Fibroblast of skin of right quadriceps (primary cell): ENCODE measurements around the gene SKA3.
"Not testable (repeated sequence)": the region's sequence is repeated elsewhere in the genome, so short reads cannot be mapped to it uniquely, and the experiment has no call there.

Experiments used
- DNase-seq: peaks from one replicate; pipeline ENCODE4 v3.0.0-alpha.2; 2013

Gene SKA3

DNA sequence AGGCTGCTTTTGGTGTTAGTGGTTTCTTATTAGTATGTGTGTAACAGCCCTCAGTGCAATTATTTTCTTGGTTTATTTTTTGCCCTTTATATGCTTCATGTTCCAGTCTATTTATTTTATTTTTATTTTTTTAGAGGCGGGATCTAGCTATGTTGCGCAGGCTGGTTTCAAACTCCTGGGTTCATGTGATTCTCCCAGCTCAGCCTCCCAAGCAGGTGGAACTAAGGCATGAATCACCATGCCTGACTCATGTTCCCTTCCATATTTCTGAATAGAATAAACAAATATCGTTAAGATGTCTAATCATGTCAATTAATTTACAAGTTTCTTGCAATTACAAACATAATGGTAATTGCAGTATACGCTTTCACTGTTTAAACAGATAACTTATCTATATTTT, 11.7 kb downstream of the SKA3 start:
- no peak for DNase-seq

DNA sequence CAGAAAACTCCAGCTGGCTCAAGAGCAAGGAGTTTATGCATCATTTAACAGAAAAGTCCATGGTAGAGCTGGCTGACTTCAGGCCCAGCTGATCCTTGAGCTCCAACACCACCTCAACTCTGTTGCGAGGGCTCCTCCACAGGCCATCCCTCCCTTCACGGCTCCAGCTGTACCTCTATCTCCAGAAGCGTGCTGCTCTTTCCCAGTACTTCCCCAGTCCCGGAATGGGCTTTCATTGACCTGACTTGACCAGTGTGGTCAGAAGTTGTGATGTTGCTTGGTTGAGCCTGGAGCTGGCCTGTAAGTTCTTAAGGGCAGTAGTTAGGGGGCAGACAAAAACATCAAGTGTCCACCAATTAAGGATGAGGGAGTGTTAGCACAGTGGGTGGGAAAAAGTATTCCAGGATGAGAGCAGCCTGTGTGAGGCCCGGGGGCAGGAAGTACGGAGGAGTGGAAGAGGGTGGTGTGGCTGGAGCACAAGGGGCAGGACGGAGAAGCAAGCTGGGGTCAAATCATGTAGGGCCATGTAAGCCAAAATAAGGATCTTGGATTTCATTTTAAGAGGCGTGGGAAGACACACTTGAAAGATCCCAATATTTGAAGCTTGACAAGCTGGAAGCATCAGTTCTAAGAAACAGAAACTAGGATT, 24.0 kb downstream of the SKA3 start:
- DNase-seq: no peak

DNA sequence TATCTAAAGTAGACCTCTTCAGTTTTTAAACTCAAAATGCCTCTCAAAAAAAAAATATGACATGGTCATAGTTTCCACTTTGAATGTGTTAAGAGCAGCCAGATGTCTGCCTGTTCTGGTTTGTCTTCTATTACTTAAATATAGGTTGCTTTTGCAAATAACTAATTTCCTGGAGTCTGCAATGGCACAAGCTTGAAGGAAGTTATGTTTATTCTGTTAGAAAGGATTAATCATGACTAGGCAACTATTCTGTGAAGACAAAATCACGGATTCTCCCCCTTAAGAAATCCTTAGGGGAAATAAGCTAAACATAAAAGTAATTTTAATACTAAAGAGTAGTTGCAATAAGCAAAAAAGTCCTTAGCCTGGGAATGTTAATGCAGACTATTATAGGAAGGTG, 26.3 kb downstream of the SKA3 start:
- no peak for DNase-seq

DNA sequence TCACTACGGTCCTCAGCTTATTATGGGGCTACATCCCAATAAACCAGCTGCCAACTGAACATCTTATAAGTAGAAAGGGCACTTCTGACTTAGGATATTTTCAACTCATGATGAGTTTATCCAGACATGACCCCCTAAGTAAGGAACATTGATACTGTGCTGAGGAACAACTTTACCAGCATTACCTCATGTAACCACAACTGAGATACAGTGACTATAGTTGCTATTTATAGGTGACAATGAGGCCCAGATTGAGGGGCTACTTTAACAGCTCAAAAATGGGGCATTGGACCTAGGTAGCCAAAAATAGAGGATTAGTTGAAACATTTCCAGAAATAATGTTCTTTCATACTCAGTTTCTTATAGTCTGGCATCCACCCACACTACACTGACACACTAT, 26.8 kb downstream of the SKA3 start:
- peak; percentile 17 for DNase-seq

DNA sequence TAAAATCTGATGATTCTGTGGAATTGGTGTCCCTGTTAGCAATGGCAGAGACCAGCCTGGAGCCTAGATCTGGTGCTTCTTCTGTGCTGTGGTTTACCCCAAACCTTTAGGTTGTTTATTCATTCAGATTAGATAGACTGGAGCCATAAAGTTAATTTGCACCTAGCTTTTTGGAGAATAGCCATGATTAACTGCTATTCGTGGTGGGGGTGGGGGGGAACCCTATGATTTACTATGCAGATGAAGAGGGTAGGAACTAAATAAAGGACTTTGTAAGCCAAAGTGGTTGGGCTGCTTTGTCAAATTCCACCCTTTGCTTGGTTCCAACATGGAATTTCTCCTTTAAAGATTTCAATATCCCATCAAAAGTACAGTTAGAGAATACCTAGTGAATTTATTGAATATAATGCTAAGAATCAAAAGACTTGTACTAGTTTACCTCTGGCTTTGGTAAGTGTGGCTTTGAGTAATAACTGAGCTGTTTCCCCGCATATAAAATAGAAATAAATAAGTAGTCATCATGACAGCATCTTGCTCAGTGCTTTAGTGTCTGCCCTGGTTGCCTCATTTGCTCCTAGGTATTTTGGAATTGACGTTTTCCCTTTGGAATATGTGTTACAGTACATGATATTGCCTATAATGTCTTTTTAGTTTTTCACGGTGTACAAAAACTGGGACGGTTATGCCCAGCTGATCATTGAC, 27.6 kb downstream of the SKA3 start:
- no peak for DNase-seq

DNA sequence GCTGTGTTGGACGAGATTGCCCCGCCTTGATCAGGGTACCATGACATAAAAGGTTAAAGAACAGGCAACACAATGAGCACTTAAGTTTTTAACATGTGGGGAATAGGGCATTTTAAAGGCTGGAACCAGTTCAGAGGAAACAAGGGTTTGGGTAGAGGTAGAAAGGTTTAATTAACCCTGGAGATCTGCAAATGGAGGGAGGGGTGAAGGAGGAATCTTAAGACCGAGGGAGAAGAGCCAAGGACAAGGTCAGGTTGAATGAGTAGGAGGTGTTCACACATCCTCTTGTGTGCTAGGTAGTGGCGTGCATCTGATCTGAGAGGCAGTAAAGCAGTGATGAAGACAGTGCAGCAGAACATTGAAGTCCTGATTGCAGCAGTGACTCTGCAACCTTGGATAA, 28.5 kb downstream of the SKA3 start:
- no peak for DNase-seq

DNA sequence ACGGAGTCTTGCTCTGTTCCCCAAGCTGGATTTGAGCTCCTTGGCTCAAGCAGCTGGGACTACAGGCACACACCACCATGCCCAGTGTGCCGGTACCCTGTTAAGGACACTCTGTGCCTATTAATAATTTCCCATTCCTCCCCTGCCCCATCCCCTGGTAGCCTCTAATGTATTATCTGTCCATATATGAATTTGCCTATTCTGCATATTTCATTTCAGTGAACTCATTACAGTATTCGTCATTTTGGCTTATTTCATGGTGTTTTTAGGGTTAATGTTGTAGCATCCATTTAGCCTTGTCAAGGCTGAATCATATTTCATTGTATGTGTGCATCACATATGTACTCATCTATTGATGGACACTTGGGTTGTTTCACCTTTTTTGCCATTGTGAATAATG, 33.6 kb downstream of the SKA3 start:
- DNase-seq: no peak

DNA sequence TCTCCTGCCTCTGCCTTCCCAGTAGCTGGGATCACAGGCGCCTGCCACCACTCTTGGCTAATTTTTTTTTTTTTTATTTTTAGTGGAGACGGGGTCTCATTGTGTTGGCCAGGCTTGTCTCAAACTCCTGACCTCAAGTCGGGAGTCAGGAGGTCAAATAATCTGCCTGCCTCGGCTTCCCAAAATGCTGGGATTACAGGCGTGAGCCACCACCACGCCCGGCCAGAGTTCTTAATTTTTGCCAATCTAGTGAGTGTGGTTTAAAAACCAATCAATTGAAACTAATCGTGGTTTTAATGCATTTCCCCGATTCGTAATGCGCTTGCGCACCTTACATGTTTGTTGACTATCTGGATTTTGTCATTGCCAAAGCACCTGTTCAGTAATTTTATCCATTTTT, 37.0 kb downstream of the SKA3 start:
- no peak for DNase-seq

DNA sequence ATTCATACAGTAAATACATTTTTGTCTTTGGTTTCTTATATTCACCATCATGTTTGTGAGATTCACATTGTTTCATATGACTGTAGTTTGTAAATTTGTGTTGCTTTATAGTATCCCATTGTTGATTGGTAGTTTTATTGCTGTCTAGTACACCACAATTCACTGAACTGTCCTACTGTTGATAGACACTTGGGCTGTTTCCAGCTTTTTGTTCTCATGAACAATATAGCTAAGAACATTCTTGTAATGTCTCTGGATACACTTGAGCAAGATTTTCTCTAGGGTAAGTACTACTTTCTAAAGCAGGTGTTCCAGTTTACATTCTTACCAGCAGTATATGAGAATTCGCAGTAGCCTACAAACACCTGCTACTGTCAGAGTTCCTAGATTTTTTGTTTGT, 37.8 kb downstream of the SKA3 start:
- DNase-seq: no peak

DNA sequence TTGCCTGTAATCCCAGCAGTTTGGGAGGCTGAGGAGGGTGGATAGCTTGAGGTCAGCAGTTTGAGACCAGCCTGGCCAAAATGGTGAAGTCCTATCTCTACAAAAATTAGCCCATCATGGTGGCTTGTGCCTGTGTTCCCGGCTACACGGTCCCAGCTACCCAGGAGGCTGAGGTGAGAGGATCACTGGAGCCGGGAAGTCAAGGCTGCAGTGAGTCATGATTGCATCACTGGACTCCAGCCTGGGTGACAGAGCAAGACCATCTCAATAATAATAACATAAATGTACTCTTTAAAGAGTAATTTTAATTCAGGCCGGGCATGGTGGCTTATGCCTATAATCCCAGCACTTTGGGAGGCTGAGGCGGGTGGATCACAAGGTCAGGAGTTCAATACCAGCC, 38.7 kb downstream of the SKA3 start:
- DNase-seq: peak; percentile 34

DNA sequence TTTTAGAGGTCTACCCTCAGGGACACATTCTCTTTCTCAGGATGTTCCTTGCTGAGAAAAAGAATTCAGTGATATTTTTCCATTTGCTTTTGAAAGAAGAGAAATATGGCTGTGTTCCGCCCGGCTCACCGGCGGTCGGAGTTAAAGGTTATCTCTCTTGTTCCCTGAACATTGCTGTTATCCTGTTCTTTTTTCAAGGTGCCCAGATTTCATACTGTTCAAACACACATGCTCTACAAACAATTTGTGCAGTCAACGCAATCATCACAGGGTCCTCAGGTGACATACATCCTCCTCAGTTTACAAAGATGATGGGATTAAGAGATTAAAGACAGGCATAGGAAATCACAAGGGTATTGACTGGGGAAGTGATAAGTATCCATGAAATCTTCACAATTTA, 40.5 kb downstream of the SKA3 start:
- DNase-seq: not testable (repeated sequence)

DNA sequence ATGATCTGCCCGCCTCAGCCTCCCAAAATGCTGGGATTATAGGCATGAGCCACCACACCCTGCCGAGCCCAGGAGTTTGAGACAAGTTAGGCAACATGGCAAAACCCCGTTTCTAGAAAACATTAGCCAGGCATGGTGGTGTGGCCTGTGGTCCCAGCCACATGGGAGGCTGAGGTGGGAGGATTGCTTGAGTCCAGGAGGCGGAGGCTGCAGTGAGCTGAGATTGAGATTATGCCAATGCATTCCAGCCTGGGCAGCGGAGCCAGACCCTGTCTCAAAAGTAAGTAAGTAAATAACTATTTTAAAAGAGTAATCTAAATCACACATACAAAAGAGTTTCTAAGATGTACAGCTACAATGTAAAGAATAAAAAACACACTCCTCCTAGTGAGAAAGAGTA, 41.9 kb downstream of the SKA3 start:
- no peak for DNase-seq

DNA sequence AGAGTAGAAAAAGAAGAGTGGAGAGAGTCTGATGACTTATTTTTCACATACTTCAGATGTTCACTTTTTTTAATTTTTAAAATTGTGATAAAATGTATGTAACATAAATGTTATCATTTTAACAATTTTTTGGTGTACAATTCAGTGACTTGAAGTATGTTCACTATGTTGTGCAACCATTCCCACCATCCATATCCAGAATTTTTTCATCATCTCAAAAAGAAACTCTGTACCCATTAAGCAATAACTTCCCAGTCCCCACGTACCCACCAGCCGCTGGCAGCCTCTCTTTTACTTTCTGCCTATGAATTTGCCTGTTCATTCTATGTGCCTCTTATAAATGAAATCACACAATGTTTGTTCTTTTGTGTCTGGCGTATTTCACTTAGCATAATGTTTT, 43.3 kb downstream of the SKA3 start:
- no peak for DNase-seq

DNA sequence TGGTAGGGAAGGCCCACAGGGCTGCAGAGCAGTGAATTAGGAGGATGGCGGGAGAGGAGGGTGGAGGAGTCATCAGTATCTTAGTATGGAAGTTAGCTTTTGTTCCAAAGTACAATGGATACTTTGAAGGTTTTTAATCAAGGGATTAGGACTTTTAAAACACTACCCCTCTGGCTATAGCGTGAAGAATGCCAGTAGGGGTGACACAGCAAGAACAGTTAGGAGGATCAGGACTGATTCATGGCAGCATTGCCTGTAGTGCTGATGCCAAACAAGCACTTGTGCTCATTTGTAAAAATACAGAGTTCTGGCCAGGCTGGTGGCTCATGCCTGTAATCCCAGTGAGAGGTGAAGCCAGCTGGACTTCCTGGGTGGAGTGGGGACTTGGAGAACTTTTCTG, 46.2 kb downstream of the SKA3 start:
- DNase-seq: no peak

DNA sequence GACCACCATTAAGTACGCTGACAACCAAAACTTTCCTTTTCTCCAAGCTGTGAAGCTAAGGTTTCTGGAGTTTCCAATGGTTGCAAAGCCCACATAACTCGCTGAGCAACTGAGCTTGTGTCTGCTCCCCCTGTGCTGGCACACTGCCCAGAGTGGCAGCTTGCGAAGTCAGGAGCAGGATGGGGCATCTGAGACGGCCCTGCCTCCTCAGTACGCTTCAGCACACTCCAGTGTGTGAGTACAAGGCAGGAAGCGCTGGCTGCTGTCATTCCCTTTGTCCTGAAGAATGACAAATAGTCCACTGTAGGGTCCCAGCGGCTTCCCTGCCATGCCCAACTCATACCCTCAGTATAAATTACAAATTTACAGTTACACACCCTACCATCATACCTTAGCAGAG, 51.5 kb downstream of the SKA3 start:
- DNase-seq: peak; percentile 73

DNA sequence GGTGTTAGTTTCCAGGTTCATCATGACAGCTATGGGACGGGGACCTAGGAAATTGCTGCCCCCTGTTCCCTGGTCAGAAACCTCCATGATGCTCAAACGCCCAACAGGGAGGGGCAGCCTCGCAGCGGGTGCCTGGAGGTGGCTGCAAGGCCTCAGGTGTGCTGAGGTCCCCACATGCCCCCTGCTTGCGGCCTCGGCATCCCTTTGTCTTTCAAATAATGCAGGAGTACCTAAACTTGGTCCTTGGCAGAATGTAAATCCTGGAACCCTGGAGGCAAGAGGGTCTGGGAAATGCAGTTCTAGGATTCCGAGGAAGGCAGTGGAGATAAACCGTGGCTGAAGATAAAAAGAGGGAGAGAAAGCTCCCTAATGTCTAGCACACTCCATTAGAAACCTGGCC, 52.4 kb downstream of the SKA3 start:
- no peak for DNase-seq

DNA sequence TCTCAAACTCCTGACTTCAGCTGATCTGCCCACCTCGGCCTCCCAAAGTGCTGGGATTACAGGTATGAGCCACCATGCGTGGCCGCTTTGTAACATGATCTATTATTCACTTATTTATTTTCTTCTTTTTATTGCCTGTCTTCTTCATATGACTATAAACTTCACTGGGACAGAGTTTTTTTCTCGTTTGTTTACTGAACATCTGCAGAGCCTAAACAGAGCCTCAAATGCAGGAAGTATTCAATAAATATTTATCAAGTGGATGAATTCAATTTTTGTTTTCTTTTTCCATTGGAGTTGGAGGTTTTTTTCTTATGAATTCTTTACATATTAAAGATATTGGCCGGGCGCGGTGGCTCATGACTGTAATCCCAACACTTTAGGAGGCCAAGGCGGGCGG, 54.7 kb downstream of the SKA3 start:
- DNase-seq: no peak

DNA sequence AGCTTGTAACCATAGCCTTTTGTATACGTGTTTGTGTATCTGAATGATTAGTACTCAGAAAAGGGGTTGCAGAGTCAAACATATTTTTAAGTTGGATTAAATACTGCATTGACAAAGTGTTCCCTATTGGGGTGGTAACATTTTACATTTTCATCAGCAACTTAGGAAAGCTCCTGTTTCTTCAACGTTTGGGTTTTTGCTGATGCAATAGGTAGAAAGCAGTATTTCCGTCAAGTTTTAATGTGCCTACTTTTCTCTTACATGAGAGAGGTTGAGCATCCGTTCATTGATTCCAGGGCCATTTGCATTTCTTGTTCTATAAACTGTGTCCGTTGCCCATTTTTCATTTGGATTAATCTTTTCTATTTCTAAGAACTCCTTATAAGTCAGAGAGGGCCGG, 56.2 kb downstream of the SKA3 start:
- no peak for DNase-seq

DNA sequence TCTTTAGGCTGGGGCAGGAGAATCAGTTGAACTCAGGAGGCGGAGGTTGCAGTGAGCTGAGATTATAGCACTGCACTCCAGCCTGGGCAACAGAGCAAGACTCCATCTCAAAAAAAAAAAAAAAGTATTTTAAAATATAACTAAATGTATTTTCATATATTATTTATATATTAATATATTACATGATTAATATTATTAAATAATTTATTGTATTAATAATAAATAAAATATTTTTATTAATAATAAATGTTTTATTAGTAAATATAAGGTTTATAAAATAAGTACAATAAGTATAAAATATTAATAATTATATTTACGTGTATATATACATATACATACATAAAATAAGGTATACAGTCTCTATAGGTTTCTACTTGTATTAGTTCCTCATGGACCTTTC, 56.8 kb downstream of the SKA3 start:
- no peak for DNase-seq

DNA sequence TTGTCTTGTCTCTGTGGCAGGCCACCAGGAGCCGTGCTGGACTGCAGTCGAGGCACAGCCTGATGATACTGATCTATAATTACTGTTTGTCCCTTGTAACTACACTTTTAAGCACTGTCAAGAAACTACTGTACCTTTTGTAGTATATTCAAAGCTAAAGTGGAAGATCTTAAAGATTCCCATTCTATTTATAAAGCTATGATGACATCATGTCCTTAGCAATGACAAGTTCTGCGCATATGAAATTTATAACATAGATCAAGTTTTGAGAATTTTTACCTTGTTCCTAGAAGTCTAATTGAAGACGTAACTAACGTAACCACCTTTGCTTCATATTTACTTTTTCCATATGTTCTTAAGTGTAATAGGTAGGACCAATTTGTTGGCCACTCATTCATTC, 58.2 kb downstream of the SKA3 start:
- DNase-seq: no peak

DNA sequence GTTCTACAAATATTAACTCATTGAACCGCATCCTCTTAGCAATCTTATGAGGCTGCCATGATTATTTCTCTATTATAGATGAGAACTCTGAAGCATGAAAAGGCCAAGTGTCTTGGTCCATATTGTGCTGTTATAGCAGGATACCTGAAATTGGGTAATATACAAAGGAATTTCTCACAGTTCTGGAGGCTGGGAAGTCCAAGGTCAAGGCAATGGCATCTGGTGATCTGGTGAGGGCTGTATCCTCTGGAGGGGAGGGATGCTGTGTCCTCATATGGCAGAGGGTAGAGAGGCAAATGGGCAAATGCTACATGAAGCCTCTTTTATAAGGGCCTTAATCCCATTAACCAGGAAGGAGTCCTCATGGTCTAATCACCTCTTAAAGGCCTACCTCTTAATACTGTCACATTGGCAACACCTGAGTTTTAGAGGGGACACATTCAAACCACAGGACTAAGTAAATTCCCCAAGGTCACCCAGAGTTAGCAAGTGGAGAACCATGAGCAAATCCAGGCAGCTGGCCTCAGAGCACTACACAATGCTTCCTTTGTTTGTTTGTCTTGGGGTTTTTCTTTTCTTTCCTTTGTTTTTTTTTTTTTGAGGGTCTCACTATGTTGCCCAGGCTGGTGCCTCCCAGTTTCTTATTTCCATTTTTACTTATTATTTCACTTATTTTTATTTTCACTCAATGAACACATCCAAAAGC, 59.1 kb downstream of the SKA3 start:
- DNase-seq: no peak

DNA sequence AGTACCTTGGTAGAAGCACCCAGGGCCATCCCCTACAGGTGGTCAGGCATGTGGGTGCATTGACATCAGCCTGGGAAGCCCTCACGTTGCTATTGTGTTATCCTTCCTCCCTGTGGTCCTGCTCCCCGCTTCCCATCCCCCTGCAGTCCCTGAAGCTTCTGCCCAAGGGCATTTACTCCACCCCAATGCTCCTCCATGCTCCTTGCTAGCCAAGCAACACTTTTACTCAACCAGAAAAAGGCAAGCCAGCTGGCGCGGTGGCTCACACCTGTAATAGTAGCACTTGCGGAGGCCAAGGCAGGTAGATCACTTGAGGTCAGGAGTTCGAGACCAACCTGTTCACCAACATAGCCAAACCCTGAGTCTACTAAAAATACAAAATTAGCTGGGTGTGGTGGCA, 60.2 kb downstream of the SKA3 start:
- no peak for DNase-seq

DNA sequence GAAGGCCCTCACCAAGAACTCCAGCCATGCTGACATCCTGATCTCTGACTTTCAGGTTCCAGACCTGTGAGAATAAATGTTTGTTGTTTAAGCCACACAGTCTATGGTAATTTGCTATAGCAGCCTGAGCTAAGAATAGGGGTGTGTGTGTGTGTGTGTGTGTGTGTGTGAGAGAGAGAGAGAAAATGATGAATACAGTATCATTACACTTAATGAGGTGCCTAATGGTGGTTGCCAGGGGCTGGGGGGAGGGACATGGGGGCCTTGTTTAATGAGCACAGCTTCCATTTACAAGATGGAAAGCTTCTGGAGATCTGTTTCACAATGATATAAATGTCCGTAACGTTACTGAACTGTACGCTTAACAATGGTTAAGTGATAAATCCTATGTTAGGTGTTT, 61.1 kb downstream of the SKA3 start:
- DNase-seq: no peak

DNA sequence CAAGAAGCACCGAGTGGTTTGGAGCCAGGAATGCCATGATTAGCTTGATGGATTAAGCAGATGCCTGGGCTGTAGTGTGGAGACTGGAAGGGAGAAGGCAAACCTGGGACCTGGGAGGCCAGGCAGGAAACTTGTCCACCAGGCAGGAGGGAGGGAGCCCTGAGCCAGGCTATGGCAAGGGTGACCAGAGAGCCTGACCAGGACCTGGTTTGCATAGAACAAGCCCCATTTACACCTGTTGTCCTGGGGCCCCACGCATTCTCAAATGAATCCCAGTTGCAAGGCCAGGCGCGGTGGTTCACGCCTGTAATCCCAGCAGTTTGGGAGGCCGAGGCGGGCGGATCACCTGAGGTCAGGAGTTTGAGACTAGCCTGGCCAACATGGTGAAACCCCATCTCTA, 64.8 kb downstream of the SKA3 start:
- DNase-seq: no peak

DNA sequence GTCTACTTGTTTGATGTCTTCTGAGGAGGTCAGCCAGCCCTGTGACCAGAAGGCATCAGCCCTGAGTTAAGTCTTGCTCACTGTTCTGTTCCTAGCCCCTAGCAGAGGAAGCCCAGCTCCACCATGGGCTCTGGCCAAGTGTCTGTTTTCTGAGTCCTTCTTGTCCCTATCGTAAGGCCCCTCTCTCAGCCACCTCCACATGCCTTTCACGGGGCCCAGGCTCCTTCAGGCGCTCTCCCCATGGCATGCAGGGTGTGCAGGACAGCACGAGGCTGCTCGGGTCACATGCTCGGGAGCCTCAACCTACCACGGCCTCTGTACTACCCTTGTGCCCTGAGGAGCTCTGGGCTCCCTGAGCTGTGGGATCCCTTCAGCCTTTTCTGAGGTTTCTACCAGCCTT, 67.2 kb downstream of the SKA3 start:
- DNase-seq: no peak
